ENCODE results near the gene ZC3HAV1. TPM values are rescaled to one million over a fixed set of nuclear protein-coding genes. Genes with fewer than 3 reads are reported as not detected.
"Not testable (repeated sequence)": the region's sequence is repeated elsewhere in the genome, so short reads cannot be mapped to it uniquely, and the experiment has no call there.

ZC3HAV1 gene
- total RNA-seq, 2 donors from 2014 or later: 67.6 to 76.0 TPM

- Mint-ChIP-seq H3K4me1 (peaks cover 15% of the 10 kb centered on the region), H3K27me3 (ENCODE audit: insufficient read depth) (no peaks in the 10 kb centered on the region), H3K36me3 (ENCODE audit: low read depth) (peaks cover 35% of the 10 kb centered on the region), H3K9me3 (peaks cover 13% of the 10 kb centered on the region), H3K4me3 (peak overlapping the region; percentile 96), H3K27ac (peak overlapping the region; percentile 93)
- no peak overlapping the region for H3K27ac ChIP-seq (ENCODE audit: low read depth, low read length)
- H3K27me3 ChIP-seq (ENCODE audit: control insufficient read depth, insufficient read depth, low read length, poor library complexity, severe bottlenecking): peaks cover 15% of the 10 kb centered on the region
- TF ChIP-seq CTCF (conservative IDR thresholded peaks at IDR 0.05): no peak
- no peak for DNase-seq
- peaks cover 8% of the 10 kb centered on the region for H3K9me3 ChIP-seq (ENCODE audit: control insufficient read depth, low read length)
- peak overlapping the region; percentile 73 for H3K9ac ChIP-seq (ENCODE audit: extremely low read depth, low read length, poor library complexity, severe bottlenecking)
- 91 to 100% methylated on average over 1 of the region's 2 CpGs for WGBS, 2 experiments (ENCODE audit: insufficient coverage in 1 of 2, insufficient read length in 1 of 2)
- H3K36me3 ChIP-seq (ENCODE audit: control insufficient read depth, insufficient read depth, low read length): peaks cover 21% of the 10 kb centered on the region
- H3K4me3 ChIP-seq (ENCODE audit: low read length): peak overlapping the region; percentile 100
- no peaks in the 10 kb centered on the region for H3K4me1 ChIP-seq (ENCODE audit: control insufficient read depth, insufficient read depth, low read length)
Observed at GRCh38 chr7:139106959-139107358, 2.6 kb downstream of the ZC3HAV1 start.

GRCh38 chr7:139106227-139106626 is 3.3 kb downstream of the ZC3HAV1 start:
- Mint-ChIP-seq H3K4me1 (peaks cover 15% of the 10 kb centered on the region), H3K4me3 (peak overlapping the region; percentile 96), H3K36me3 (ENCODE audit: low read depth) (peaks cover 42% of the 10 kb centered on the region), H3K9me3 (peaks cover 20% of the 10 kb centered on the region)
- not testable (repeated sequence) for H3K4me1 ChIP-seq (ENCODE audit: control insufficient read depth, insufficient read depth, low read length); H3K27ac Mint-ChIP-seq; DNase-seq; H3K27me3 ChIP-seq (ENCODE audit: control insufficient read depth, insufficient read depth, low read length, poor library complexity, severe bottlenecking); H3K27me3 Mint-ChIP-seq (ENCODE audit: insufficient read depth); H3K27ac ChIP-seq (ENCODE audit: low read depth, low read length)
- Histone ChIP-seq H3K9me3 (ENCODE audit: control insufficient read depth, low read length) (peaks cover 10% of the 10 kb centered on the region), H3K36me3 (ENCODE audit: control insufficient read depth, insufficient read depth, low read length) (peaks cover 23% of the 10 kb centered on the region), H3K4me3 (ENCODE audit: low read length) (peak overlapping the region; percentile 100), H3K9ac (ENCODE audit: extremely low read depth, low read length, poor library complexity, severe bottlenecking) (peak overlapping the region; percentile 73)
- WGBS, 2 experiments (ENCODE audit: insufficient coverage in 1 of 2, insufficient read length in 1 of 2): 92% methylated on average over 2 to 7 of the region's 7 CpGs

GRCh38 chr7:139105484-139105883 is 4.0 kb downstream of the ZC3HAV1 start:
- no peak for TF ChIP-seq CTCF (conservative IDR thresholded peaks at IDR 0.05)
- Mint-ChIP-seq H3K4me1 (peaks cover 14% of the 10 kb centered on the region), H3K4me3 (peak overlapping the region; percentile 16), H3K27ac (no peak overlapping the region), H3K36me3 (ENCODE audit: low read depth) (peaks cover 49% of the 10 kb centered on the region), H3K9me3 (peaks cover 27% of the 10 kb centered on the region), H3K27me3 (ENCODE audit: insufficient read depth) (no peaks in the 10 kb centered on the region)
- H3K4me3 ChIP-seq (ENCODE audit: low read length): peak overlapping the region; percentile 100
- H3K9ac ChIP-seq (ENCODE audit: extremely low read depth, low read length, poor library complexity, severe bottlenecking): no peak overlapping the region
- WGBS, 2 experiments (ENCODE audit: insufficient coverage in 1 of 2, insufficient read length in 1 of 2): 98% methylated on average over 2 of the region's 3 CpGs; no CpG with 5 or more reads in 1 of the 2 experiments
- no peak overlapping the region for H3K27ac ChIP-seq (ENCODE audit: low read depth, low read length)
- no peaks in the 10 kb centered on the region for H3K4me1 ChIP-seq (ENCODE audit: control insufficient read depth, insufficient read depth, low read length)
- H3K9me3 ChIP-seq (ENCODE audit: control insufficient read depth, low read length): peaks cover 12% of the 10 kb centered on the region
- no peak for DNase-seq
- H3K36me3 ChIP-seq (ENCODE audit: control insufficient read depth, insufficient read depth, low read length): peaks cover 23% of the 10 kb centered on the region
- peaks cover 5% of the 10 kb centered on the region for H3K27me3 ChIP-seq (ENCODE audit: control insufficient read depth, insufficient read depth, low read length, poor library complexity, severe bottlenecking)

GRCh38 chr7:139104091-139104450 is 5.4 kb downstream of the ZC3HAV1 start:
- Histone ChIP-seq H3K4me3 (ENCODE audit: low read length) (peak overlapping the region; percentile 33), H3K27ac (ENCODE audit: low read depth, low read length) (no peak overlapping the region), H3K36me3 (ENCODE audit: control insufficient read depth, insufficient read depth, low read length) (peaks cover 28% of the 10 kb centered on the region), H3K9me3 (ENCODE audit: control insufficient read depth, low read length) (peaks cover 18% of the 10 kb centered on the region), H3K9ac (ENCODE audit: extremely low read depth, low read length, poor library complexity, severe bottlenecking) (no peak overlapping the region), H3K4me1 (ENCODE audit: control insufficient read depth, insufficient read depth, low read length) (no peaks in the 10 kb centered on the region), H3K27me3 (ENCODE audit: control insufficient read depth, insufficient read depth, low read length, poor library complexity, severe bottlenecking) (no peaks in the 10 kb centered on the region)
- Mint-ChIP-seq H3K4me1 (peaks cover 11% of the 10 kb centered on the region), H3K27ac (peak overlapping the region; percentile 69), H3K27me3 (ENCODE audit: insufficient read depth) (no peaks in the 10 kb centered on the region), H3K4me3 (peak overlapping the region; percentile 16), H3K36me3 (ENCODE audit: low read depth) (peaks cover 60% of the 10 kb centered on the region), H3K9me3 (peaks cover 37% of the 10 kb centered on the region)
- DNase-seq: no peak
- WGBS, 2 experiments (ENCODE audit: insufficient coverage in 1 of 2, insufficient read length in 1 of 2): 89 to 97% methylated on average over 3 to 8 of the region's 8 CpGs
- TF ChIP-seq CTCF (conservative IDR thresholded peaks at IDR 0.05): no peak
